ENCODE results near the gene TEX264.

DNA sequence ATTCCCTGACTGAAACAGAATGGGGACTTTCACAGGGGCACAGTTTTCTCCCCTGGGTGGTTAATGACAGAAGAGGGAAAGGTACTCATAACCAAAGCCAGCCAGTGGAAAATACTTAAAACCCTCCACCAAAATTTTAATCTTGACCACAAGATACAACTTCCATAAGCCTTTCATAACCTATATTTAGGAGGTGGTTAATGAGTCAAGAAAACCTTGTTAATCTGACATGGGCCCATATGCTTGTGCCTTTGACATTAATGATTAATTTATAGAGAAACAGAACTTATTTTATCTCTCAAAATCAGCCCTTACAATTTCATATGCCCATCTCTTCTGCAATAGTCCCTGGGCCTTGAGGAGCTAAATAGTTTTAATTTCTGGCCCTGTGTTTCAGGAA, 76.8 kb downstream of the TEX264 start:
- TF ChIP-seq, protein P1, sequence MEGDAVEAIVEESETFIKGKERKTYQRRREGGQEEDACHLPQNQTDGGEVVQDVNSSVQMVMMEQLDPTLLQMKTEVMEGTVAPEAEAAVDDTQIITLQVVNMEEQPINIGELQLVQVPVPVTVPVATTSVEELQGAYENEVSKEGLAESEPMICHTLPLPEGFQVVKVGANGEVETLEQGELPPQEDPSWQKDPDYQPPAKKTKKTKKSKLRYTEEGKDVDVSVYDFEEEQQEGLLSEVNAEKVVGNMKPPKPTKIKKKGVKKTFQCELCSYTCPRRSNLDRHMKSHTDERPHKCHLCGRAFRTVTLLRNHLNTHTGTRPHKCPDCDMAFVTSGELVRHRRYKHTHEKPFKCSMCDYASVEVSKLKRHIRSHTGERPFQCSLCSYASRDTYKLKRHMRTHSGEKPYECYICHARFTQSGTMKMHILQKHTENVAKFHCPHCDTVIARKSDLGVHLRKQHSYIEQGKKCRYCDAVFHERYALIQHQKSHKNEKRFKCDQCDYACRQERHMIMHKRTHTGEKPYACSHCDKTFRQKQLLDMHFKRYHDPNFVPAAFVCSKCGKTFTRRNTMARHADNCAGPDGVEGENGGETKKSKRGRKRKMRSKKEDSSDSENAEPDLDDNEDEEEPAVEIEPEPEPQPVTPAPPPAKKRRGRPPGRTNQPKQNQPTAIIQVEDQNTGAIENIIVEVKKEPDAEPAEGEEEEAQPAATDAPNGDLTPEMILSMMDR (IDR thresholded peaks at IDR 0.05): no peak
- no peak for TF ChIP-seq POLR2AphosphoS5 (IDR thresholded peaks at IDR 0.05)

All from stomach (tissue), 4 donors.